ENCODE measurements around the gene RASGRP4.

The RASGRP4 gene

DNA sequence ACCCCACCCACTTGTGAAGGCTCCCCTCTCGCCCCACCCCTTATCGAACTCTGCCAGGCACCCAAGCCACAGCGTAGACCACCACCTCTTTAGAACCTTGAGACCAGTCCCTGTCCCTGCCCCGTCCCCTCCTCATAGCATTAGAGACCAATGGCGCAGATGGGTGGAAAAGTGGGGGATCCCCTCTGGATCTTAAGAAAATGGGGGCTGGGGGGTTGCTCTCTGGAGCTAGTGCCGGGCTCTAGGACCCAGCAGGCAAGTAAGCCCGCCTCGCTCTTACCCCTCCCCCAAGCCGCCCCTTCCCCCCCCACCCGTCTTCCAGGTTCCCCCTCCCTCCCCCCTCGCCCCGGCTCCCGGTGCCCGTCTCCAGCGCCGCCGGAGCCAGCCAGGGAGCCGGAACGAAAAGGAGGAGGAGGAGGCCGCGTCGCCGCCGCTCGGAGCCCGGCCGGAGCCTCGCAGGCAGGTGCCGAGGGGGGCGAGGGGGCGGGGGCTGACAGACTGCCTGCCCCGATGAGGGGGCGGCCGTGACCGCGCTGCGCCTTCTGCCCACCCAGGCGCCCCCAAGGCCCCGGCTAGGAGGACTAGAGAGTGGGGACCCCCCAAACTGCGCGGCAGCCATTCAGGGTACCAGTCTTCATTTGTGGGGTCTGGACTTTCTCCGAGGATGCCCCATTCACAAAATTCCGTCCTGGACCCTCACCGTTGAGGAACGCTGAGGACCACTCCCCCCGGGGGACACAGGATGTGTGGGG lies 37.5 kb downstream of the RASGRP4 start, which contains the start of gene SPRED3:
Gene SPRED3 (plus strand): TSS at position 349 of the 752 bp plus-strand sequence. CDS start 1,606 bp downstream, outside the sequence.
- peak within 1 kb of the TSS; percentile 54 to 73 for H3K4me3 ChIP-seq
- H3K9me3 ChIP-seq, result no peaks in the 10 kb centered on the region
- H3K36me3 ChIP-seq, result peaks cover 7 to 28% (median 9%) of the 10 kb centered on the region in 3 donors
- DNase-seq, result peak in 1 of 2 donors; percentile 76
- peak within 1 kb of the TSS; percentile 84 to 86 for H3K27ac ChIP-seq
- TF ChIP-seq, protein P1, sequence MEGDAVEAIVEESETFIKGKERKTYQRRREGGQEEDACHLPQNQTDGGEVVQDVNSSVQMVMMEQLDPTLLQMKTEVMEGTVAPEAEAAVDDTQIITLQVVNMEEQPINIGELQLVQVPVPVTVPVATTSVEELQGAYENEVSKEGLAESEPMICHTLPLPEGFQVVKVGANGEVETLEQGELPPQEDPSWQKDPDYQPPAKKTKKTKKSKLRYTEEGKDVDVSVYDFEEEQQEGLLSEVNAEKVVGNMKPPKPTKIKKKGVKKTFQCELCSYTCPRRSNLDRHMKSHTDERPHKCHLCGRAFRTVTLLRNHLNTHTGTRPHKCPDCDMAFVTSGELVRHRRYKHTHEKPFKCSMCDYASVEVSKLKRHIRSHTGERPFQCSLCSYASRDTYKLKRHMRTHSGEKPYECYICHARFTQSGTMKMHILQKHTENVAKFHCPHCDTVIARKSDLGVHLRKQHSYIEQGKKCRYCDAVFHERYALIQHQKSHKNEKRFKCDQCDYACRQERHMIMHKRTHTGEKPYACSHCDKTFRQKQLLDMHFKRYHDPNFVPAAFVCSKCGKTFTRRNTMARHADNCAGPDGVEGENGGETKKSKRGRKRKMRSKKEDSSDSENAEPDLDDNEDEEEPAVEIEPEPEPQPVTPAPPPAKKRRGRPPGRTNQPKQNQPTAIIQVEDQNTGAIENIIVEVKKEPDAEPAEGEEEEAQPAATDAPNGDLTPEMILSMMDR (IDR thresholded peaks at IDR 0.05), result no peak
- H3K27me3 ChIP-seq, result no peaks in the 10 kb centered on the region
- peaks cover 5 to 45% (median 34%) of the 10 kb centered on the region in 4 donors for H3K4me1 ChIP-seq
- intact Hi-C loops (cut with DNase I; ENCODE audit: low total_unique reads), result loop anchor here (2.0 to 5.0 kb wide), 2 partner anchors 14 to 141 kb away; partner anchors contain the start of gene FAM98C

DNA sequence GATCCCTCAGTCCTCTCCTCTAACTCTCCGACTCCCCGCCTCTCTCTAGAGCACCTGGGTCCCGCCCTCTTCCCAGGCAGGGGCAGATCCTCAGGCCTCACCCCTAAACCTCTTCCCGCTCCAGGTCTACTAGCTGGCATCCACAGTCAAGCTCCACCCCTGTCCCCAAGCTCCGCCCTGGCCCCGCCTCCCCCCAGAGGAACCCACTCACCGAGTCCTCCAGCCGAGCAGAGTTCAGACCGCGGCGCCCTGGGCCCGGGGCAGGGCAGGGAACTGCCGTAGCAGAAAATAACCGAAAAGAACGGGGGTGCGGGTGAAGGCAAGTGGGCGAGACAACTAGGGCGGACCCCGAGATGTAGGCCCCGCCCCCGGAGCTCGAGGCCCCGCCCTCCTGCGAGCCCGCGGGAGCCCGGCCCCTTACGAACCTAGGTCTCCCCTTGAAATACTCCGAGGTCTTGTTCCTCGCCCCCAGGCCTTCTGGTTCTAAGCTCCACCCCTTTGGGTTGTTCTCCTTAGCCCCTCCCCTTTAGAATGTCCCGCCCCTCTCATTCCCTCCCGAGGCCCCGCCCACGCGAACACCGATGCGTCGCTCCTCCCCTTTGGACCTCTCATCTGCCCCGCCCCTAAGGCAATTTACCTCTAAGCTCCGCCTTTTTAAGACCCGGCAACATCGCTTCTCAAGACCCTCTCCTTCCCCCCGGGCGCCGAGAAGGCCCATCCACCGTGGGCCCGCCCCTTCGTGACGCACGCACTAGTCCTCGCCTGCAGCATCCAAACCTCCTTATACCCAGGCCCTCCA lies 38.3 kb downstream of the RASGRP4 start, which contains the start of gene GGN:
Gene GGN (minus strand): TSS at position 485 of the 799 bp plus-strand sequence. CDS start 773 bp downstream, outside the sequence.
- peak; percentile 80 to 90 for DNase-seq
- no peaks in the 10 kb centered on the region for H3K27me3 ChIP-seq

DNA sequence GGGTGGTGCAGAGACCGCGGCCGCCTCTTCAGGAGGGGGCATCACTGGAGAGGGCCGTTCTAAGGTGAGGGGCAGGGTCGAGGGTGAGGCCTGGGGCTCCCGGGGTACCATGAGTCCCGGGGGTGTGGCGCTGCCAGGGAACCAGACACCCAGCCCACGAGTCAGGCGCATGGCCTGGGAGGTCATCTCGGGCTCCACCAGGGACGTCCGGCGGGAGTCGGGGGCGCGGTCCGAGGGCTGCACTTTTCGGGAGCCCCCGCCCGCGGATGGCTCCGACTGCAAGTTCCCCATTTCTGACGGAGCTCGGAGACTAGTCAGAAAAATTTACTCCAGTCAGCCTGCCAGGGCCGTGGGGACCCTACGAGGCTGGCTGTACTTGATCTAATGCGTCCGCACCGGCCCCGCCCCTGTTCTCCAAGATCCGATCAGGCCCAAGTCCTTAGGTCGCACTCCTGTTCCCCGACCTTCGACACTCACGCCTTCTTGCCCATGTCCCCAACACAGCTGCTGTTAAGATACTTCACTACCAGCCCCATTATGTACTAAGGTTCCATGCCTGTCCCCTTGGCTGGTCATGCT lies 39.0 kb downstream of the RASGRP4 start:
- peak in 1 of 2 donors; percentile 49 for DNase-seq
- Histone ChIP-seq H3K4me1 (peaks cover 5 to 45% (median 34%) of the 10 kb centered on the region in 4 donors), H3K27me3 (no peaks in the 10 kb centered on the region), H3K9me3 (no peaks in the 10 kb centered on the region), H3K27ac (peak overlapping the region; percentile 84 to 86), H3K4me3 (peak overlapping the region; percentile 54 to 73), H3K36me3 (peaks cover 21 to 42% (median 24%) of the 10 kb centered on the region in 3 donors)
- TF ChIP-seq, protein P1 (IDR thresholded peaks at IDR 0.05), result no peak
- intact Hi-C loops (cut with DNase I; ENCODE audit: low total_unique reads), result loop anchor here (5.0 kb wide), 1 partner anchor 140 kb away; no protein-coding TSS in a partner anchor

More for the DNA sequence above, 38.3 kb downstream of the RASGRP4 start, which contains the start of gene GGN:
- H3K4me3 ChIP-seq, result peak within 1 kb of the TSS; percentile 54 to 73
- TF ChIP-seq, protein P1 (IDR thresholded peaks at IDR 0.05), result no peak
- H3K36me3 ChIP-seq, result peaks cover 14 to 35% (median 17%) of the 10 kb centered on the region in 3 donors
- no peaks in the 10 kb centered on the region for H3K9me3 ChIP-seq
- H3K4me1 ChIP-seq, result peaks cover 5 to 45% (median 34%) of the 10 kb centered on the region in 4 donors
- intact Hi-C loops (cut with DNase I; ENCODE audit: low total_unique reads), result loop anchor here (2.0 to 5.0 kb wide), 2 partner anchors 15 to 140 kb away; partner anchors contain the start of gene FAM98C
- H3K27ac ChIP-seq, result peak within 1 kb of the TSS; percentile 84 to 86

DNA sequence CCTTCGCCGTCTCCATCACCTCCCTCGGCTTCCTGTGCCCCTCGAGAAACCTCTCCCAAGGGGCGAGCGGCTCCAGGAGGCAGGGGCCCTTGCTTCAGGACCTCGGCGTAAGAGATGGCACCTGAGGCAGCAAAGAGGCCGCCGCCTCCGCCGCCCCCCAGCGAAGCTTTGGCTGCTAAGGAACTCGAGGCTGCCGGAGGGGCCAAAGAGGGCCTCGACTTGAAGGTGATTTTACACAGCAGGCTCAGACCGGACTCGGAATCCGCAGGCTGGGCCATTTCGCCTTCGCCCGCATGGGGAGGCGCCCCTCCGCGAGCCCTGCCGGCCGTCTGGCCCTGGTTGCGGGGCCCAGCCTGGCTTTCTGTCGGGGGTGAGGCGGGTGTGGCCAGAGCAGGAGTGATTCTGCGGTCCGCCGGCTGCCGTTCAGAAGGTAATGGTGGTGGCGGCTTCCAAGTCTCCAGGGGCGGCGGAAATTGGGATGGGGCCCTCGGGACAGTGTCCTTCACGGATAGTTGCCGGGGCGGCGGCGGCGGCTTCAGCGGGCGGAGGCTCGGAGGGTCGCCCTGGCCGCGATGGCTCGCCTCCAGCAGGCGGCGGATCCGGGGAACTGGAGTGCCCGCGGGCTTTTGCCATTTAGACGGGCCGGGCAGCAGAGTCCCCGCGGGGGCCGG lies 39.6 kb downstream of the RASGRP4 start:
- Histone ChIP-seq H3K4me3 (peak overlapping the region in 1 of 2 donors; percentile 73), H3K27ac (no peak overlapping the region), H3K9me3 (no peaks in the 10 kb centered on the region), H3K27me3 (no peaks in the 10 kb centered on the region), H3K4me1 (peaks cover 5 to 45% (median 34%) of the 10 kb centered on the region in 4 donors), H3K36me3 (peaks cover 28 to 49% (median 30%) of the 10 kb centered on the region in 3 donors)
- TF ChIP-seq, protein P1 (IDR thresholded peaks at IDR 0.05), result no peak
- intact Hi-C loops (cut with DNase I; ENCODE audit: low total_unique reads), result loop anchor here (5.0 kb wide), 1 partner anchor 139 kb away; no protein-coding TSS in a partner anchor
- no peak for DNase-seq
